Neuronal stem cell (in vitro differentiated cells): Measurements from ENCODE around the gene ZNF132.

Experiments
- DNase-seq: peaks from one replicate; pipeline ENCODE4 v3.0.0-alpha.2; 2013; ENCODE audit warnings: low spot score
- H2AFZ ChIP-seq: one replicate; pipeline ENCODE4 v1.6.1; 2013; ENCODE audit warnings: mild to moderate bottlenecking, low read length, inconsistent platforms
- H2AK5ac ChIP-seq: 2 replicates; pipeline ENCODE4 v1.6.1; 2013; ENCODE audit warnings: low read depth, mild to moderate bottlenecking, inconsistent platforms, low read length, moderate library complexity, mixed read lengths
- H2BK120ac ChIP-seq: 2 replicates; pipeline ENCODE4 v1.6.1; 2013; ENCODE audit warnings: low read depth, mild to moderate bottlenecking, inconsistent platforms, low read length, moderate library complexity, mixed read lengths
- H2BK12ac ChIP-seq: one replicate; pipeline ENCODE4 v1.6.1; 2013; ENCODE audit warnings: low read length, inconsistent platforms
- H2BK15ac ChIP-seq: 2 replicates; pipeline ENCODE4 v1.6.1; 2013; ENCODE audit warnings: mild to moderate bottlenecking, low read length, inconsistent platforms, mixed read lengths
- H2BK5ac ChIP-seq: one replicate; pipeline ENCODE4 v1.6.1; 2013; ENCODE audit warnings: inconsistent platforms, mild to moderate bottlenecking, low read length, moderate library complexity
- H3K14ac ChIP-seq: one replicate; pipeline ENCODE4 v1.6.1; 2013; ENCODE audit warnings: low read length, inconsistent platforms
- H3K18ac ChIP-seq: 2 replicates; pipeline ENCODE4 v1.6.1; 2013; ENCODE audit warnings: low read length, inconsistent platforms
- H3K23ac ChIP-seq: 2 replicates; pipeline ENCODE4 v1.6.1; 2013; ENCODE audit warnings: low read depth, mild to moderate bottlenecking, mixed read lengths, low read length, inconsistent platforms; ENCODE audit not compliant: poor library complexity
- H3K27ac ChIP-seq: replicated peaks from 3 replicates; pipeline ENCODE4 v1.5.1; 2013; ENCODE audit warnings: low read length, inconsistent platforms
- H3K27me3 ChIP-seq, 3 experiments: 2 replicates each; pipeline ENCODE4 v1.6.1; 2013; ENCODE audit warnings: low read length in 3 of 3, mild to moderate bottlenecking in 2 of 3, inconsistent platforms in 1 of 3, low read depth in 1 of 3, mixed read lengths in 1 of 3, moderate library complexity in 1 of 3; ENCODE audit not compliant: control insufficient read depth in 3 of 3, insufficient read depth in 3 of 3
- H3K36me3 ChIP-seq, 2 donors: replicated peaks in 1 of 2; 2 replicates each; pipeline ENCODE4 v1.6.1; 2013; ENCODE audit warnings: low read length in 2 of 2; ENCODE audit not compliant: control insufficient read depth in 2 of 2, insufficient read depth in 2 of 2
- H3K4ac ChIP-seq: 2 replicates; pipeline ENCODE4 v1.6.1; 2013; ENCODE audit warnings: inconsistent platforms, mild to moderate bottlenecking, low read length, moderate library complexity
- H3K4me1 ChIP-seq, 2 donors: 1 replicate in 1 of 2; 2 replicates in 1 of 2; pipeline ENCODE4 v1.6.1; 2013; ENCODE audit warnings: low read length in 2 of 2, low read depth in 1 of 2; ENCODE audit not compliant: control insufficient read depth in 2 of 2, insufficient read depth in 1 of 2
- H3K4me2 ChIP-seq: one replicate; pipeline ENCODE4 v1.6.1; 2013; ENCODE audit warnings: mild to moderate bottlenecking, low read length, inconsistent platforms; ENCODE audit not compliant: insufficient read depth, poor library complexity, severe bottlenecking
- H3K4me3 ChIP-seq, 2 donors: 2 replicates each; pipeline ENCODE4 v1.5.1; 2013; ENCODE audit warnings: low read length in 2 of 2, mild to moderate bottlenecking in 2 of 2, inconsistent platforms in 1 of 2, moderate library complexity in 1 of 2
- H3K79me1 ChIP-seq: one replicate; pipeline ENCODE4 v1.6.1; 2013; ENCODE audit warnings: low read depth, mild to moderate bottlenecking, inconsistent platforms, low read length, moderate library complexity
- H3K9ac ChIP-seq: one replicate; pipeline ENCODE4 v1.6.1; 2013; ENCODE audit warnings: mild to moderate bottlenecking, low read depth, low read length, inconsistent platforms; ENCODE audit not compliant: poor library complexity
- H3K9me3 ChIP-seq, 2 donors: replicated peaks in 1 of 2; 2 replicates each; pipeline versions ENCODE3 to v1.6.1; 2013; ENCODE audit warnings: low read length in 2 of 2, mild to moderate bottlenecking in 2 of 2, inconsistent platforms in 1 of 2, low read depth in 1 of 2, mixed read lengths in 1 of 2, moderate library complexity in 1 of 2; ENCODE audit not compliant: control insufficient read depth in 2 of 2, insufficient read depth in 1 of 2
- H4K8ac ChIP-seq: one replicate; pipeline ENCODE4 v1.6.1; 2013; ENCODE audit warnings: low read depth, mild to moderate bottlenecking, inconsistent platforms, low read length, moderate library complexity
- H4K91ac ChIP-seq: one replicate; pipeline ENCODE4 v1.6.1; 2013; ENCODE audit warnings: low read length, low read depth, mild to moderate bottlenecking, inconsistent platforms; ENCODE audit not compliant: poor library complexity
- WGBS, 2 donors: extraction: QIAGEN DNeasy Blood & Tissue Kit; methylation state at CpG; one replicate each; pipeline ENCODE4 v1.1.7; 2013; ENCODE audit warnings: missing lambda C conversion rate in 2 of 2, mixed read lengths in 1 of 2; ENCODE audit not compliant: insufficient read length in 2 of 2, insufficient replicate concordance in 1 of 2; ENCODE audit errors: extremely low coverage in 2 of 2; 5-methylcytosine and 5-hydroxymethylcytosine counted together

The ZNF132 gene

GRCh38 chr19:58466760-58467589 lies 27.0 kb upstream of the ZNF132 start, which contains the start of gene ZNF324:
ZNF324 (plus strand) TSS chr19:58467080; CDS start chr19:58469186, 2,106 bp downstream.
- Histone ChIP-seq H3K14ac (no peak within 1 kb of the TSS), H3K4me1 (peaks cover 2 to 8% of the 10 kb centered on the region in 2 donors), H3K36me3 (peaks cover 8 to 26% of the 10 kb centered on the region in 2 donors), H4K8ac (no peak within 1 kb of the TSS), H3K27ac (peak within 1 kb of the TSS; percentile 59), H3K79me1 (no peaks in the 10 kb centered on the region), H4K91ac (no peak within 1 kb of the TSS), H2BK5ac (peak within 1 kb of the TSS; percentile 53), H3K27me3 (no peaks in the 10 kb centered on the region), H3K4ac (no peak within 1 kb of the TSS), H2BK15ac (no peak within 1 kb of the TSS), H2AFZ (peak within 1 kb of the TSS; percentile 95), H3K18ac (peak within 1 kb of the TSS; percentile 83), H3K23ac (no peak within 1 kb of the TSS), H3K4me2 (peak within 1 kb of the TSS; percentile 94), H3K9ac (peak within 1 kb of the TSS; percentile 94), H3K4me3 (peak within 1 kb of the TSS; percentile 87 to 96), H2BK120ac (no peak within 1 kb of the TSS), H2AK5ac (no peak within 1 kb of the TSS), H3K9me3 (no peaks in the 10 kb centered on the region), H2BK12ac (no peak within 1 kb of the TSS)
- no CpG with 5 or more reads among the region's 92 CpGs for WGBS, 2 donors
- peak; percentile 97 for DNase-seq

- Histone ChIP-seq H2BK12ac (no peak overlapping the region), H2BK5ac (no peak overlapping the region), H2BK120ac (no peak overlapping the region), H3K4me3 (peak overlapping the region; percentile 79 to 87), H3K9ac (no peak overlapping the region), H4K8ac (no peak overlapping the region), H2BK15ac (no peak overlapping the region), H3K14ac (no peak overlapping the region), H2AFZ (peak overlapping the region; percentile 95), H3K27me3 (no peaks in the 10 kb centered on the region), H2AK5ac (no peak overlapping the region), H3K9me3 (no peaks in the 10 kb centered on the region), H3K36me3 (peaks cover 8 to 21% of the 10 kb centered on the region in 2 donors), H4K91ac (no peak overlapping the region), H3K4me1 (peaks cover 2 to 8% of the 10 kb centered on the region in 2 donors), H3K18ac (peak overlapping the region; percentile 6), H3K23ac (no peak overlapping the region), H3K79me1 (no peaks in the 10 kb centered on the region), H3K4me2 (peak overlapping the region; percentile 78), H3K4ac (no peak overlapping the region), H3K27ac (no peak overlapping the region)
- WGBS, 2 donors: no CpG with 5 or more reads among the region's 20 CpGs
- DNase-seq: no peak
These were observed 26.3 kb upstream of the ZNF132 start for GRCh38 chr19:58466089-58466759.

- Histone ChIP-seq H3K4ac (no peak overlapping the region), H3K9ac (no peak overlapping the region), H3K36me3 (peaks cover 3 to 21% of the 10 kb centered on the region in 2 donors), H2AK5ac (no peak overlapping the region), H3K79me1 (no peaks in the 10 kb centered on the region), H3K4me2 (no peak overlapping the region), H3K4me1 (no peaks in the 10 kb centered on the region), H2BK12ac (no peak overlapping the region), H3K27me3 (no peaks in the 10 kb centered on the region), H3K9me3 (no peaks in the 10 kb centered on the region), H3K14ac (no peak overlapping the region), H4K8ac (no peak overlapping the region), H4K91ac (no peak overlapping the region), H3K27ac (no peak overlapping the region), H2BK120ac (no peak overlapping the region), H2BK5ac (no peak overlapping the region), H2BK15ac (no peak overlapping the region), H2AFZ (no peak overlapping the region), H3K18ac (no peak overlapping the region), H3K4me3 (no peak overlapping the region), H3K23ac (no peak overlapping the region)
- no CpG with 5 or more reads among the region's 2 CpGs for WGBS, 2 donors
- DNase-seq: no peak
These were observed 20.1 kb upstream of the ZNF132 start for GRCh38 chr19:58460039-58460438.

GRCh38 chr19:58456111-58456510 lies 16.2 kb upstream of the ZNF132 start:
- Histone ChIP-seq H3K9me3 (no peaks in the 10 kb centered on the region), H3K27ac (no peak overlapping the region), H2BK5ac (no peak overlapping the region), H3K23ac (no peak overlapping the region), H3K27me3 (no peaks in the 10 kb centered on the region), H2BK15ac (no peak overlapping the region), H3K4ac (no peak overlapping the region), H2AK5ac (no peak overlapping the region), H3K4me2 (no peak overlapping the region), H3K14ac (no peak overlapping the region), H2BK12ac (no peak overlapping the region), H4K91ac (no peak overlapping the region), H2BK120ac (no peak overlapping the region), H3K4me3 (no peak overlapping the region), H4K8ac (no peak overlapping the region), H3K36me3 (peaks cover 5 to 34% of the 10 kb centered on the region in 2 donors), H3K4me1 (peaks cover 0 to 4% of the 10 kb centered on the region in 2 donors), H3K9ac (no peak overlapping the region), H3K18ac (no peak overlapping the region), H3K79me1 (no peaks in the 10 kb centered on the region), H2AFZ (no peak overlapping the region)
- no CpG with 5 or more reads among the region's 35 CpGs for WGBS, 2 donors
- no peak for DNase-seq
